HG02973 (cell line): Measurements from ENCODE around the gene SCN2A.

Experiments used
- ATAC-seq: cut with Tn5 transposase; IDR thresholded peaks from one replicate; pipeline ENCODE4 v1.9.1; 2021; ENCODE audit warnings: moderate library complexity; ENCODE audit not compliant: unreplicated experiment

The SCN2A gene

GRCh38 chr2:165410276-165410675 lies 171.1 kb downstream of the SCN2A start:
- ATAC-seq, result no peak

DNA sequence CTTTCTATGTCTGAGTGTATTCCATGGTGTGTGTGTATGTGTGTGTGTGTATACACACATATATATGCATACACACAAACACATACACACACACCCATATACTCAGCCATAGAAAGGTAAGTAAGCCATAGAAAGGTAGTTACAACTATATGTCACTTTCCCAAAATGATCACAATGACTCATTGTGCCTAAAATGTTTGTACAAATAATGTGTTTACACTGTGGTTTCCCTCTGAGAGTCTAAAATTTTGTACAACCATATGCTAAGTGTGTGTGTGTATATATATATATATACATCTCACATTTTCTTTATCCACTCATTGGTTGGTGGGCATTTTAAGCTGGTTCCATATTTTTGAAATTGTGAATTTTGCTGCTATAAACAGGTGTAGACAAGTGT lies 175.0 kb downstream of the SCN2A start:
- ATAC-seq, result no peak

DNA sequence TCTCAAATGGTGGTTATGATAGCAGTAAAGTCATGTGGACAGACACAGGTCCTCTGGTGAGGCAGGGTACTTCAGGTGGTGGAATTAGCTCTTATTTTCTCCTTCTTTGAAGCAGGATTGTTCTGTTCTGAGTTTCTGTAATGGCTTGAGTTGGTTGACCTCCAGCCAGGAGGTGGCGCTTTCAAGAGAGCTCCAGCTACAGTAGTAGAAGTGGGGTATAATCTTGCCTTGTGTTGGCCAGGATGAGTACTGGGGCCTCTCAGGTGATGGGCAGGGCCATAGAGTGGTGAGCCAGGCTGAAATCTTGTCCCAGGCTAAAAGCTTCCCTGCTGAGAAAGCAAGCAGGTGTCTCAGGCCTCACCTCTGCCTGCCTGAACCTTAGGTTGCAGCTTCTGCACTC lies 177.8 kb downstream of the SCN2A start:
- ATAC-seq, result no peak

GRCh38 chr2:165420231-165420630 lies 181.0 kb downstream of the SCN2A start:
- no peak for ATAC-seq

DNA sequence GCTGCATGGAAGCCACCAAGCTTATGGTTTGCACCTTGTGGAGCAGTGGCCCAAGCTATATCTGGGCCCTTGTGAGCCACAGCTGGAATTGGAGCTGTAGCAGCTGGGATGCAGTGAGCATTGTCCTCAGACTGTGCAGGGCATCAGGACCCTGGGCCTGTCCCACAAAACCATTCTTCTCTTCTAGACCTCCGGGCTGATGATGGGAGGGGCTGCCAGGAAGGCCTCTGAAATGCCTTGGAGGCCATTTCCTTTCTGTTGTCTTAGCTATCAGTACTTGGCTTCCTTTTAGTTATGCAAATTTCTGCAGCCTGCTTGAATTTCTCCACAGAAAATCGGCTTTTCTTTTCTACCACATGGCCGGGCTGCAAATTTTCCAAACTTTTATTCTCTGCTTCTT lies 183.9 kb downstream of the SCN2A start:
- ATAC-seq, result no peak

GRCh38 chr2:165425556-165425955 lies 186.3 kb downstream of the SCN2A start:
- no peak for ATAC-seq

GRCh38 chr2:165427686-165428085 lies 188.5 kb downstream of the SCN2A start:
- no peak for ATAC-seq

- no peak for ATAC-seq
Measured at GRCh38 chr2:165428926-165429325, 189.7 kb downstream of the SCN2A start.

DNA sequence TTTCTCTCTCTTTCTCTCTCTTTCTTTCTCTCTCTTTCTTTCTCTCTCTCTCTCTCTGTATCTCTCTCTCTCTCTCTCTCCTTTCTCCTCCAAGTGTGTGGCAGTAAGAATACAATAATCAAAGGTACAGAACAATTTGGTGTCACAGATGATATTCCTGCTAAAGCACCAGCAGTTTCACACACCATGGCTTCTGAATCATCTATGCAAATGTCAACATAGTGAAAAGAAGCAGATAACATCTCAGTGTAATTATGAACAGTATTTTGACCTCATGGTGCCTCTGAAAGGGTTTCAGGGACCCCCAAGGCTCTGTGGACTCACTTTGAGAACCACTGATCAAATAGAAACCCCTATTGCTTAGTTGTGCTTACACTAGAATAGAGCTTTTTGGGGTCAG lies 191.8 kb downstream of the SCN2A start:
- ATAC-seq, result no peak

DNA sequence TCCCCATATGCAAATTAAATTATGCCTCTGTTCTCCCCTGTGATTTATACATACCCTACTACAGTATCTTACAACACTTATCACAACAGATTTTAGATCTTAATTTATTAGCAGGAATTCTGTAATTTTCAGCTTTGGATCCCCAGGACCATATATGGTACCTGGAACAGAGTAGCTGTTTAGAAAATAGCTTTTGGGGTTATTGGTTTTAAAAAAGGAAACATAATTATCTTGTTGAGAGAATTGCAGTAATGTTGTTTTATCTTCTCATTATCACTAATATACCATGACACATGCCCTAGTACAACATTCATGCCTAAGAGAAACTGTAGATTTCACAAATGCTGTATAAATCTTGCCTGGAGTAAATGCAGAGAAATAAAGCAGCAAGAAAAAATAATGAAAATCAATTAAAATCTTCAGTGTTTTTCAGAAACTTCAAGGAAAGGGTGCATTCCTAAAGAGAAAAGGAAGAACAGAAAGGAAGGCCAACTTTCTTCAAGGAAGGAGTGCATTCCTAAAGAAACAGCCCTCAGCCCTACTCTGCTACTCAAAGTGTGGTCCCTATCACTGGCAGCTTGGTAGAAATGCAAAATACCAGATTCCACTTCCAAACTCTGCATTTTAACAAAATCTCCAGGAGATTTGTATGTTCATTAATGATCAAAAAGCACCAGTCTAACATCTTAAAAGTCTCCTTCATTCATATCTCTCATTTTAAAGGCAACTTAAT lies 193.2 kb downstream of the SCN2A start:
- ATAC-seq, result no peak

DNA sequence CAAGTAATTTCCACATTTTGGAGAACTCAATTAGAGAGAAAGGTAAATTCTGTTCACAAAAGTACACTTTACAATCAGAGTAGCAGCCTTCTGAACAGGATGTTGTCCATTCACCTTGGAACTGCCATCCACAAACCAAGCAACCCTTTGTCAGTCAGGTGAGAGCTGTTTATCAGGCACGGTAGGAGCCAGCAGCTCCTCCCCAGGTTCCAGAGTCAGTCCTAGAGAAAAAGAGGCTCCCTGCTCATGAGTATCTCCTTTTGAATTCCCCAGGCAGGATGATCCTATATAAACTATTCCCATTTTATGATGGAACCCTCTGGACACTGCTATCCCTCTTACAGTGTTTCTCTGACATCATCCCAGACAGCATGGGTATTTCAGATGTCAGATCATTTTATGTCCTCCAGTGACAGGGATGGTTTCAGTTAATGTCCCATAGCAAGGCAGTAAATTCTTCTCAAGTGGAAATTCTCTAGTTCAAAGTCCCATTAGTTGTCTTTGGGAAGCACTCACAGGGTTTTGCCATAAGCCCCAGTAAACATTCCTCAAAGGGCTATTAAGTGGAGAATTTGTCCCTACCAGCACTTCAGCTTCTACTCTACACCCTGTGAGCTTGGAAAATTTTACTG lies 195.8 kb downstream of the SCN2A start:
- ATAC-seq, result no peak

DNA sequence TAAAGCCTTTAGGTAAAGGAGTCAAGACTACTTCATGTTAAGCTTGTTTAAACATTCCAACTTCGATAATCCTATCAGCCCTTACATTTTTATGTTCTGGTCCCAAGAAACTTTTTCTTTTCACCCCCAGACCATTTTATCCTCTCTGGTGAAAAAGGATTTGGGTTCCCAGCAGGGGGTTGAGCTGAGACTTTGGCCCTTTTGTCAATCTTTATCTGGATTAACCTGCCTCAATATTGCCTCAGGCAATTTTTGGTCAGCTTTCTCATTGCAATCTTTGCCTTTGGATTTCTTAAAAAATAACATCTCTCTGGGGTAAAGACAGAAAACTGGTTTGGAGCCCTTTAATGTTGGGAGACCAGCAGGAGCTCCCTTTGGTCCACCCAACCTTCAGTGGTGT lies 196.4 kb downstream of the SCN2A start:
- ATAC-seq, result no peak

- ATAC-seq, result no peak
Measured at GRCh38 chr2:165436559-165436958, 197.3 kb downstream of the SCN2A start.

DNA sequence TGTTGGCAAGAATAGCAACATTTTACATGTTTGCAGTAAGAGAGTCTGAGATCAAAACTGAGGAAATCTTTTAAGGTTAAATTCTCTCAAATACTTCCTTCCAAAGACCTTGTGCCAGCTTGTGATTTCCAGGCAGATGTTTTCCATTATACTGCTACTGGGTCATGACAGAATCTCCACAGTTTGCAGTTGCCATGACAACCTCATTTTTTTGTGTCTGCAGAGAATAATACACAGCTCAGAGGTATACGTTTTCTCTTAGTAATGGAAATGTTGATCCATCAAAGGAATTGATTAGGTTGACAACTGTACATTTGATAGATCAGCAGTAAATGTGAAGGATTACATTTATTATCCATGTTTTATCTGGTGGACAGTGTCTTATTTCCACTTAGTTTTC lies 201.2 kb downstream of the SCN2A start:
- ATAC-seq, result no peak
